Hepatocyte (in vitro differentiated cells): ENCODE measurements around the gene SMOC1. TPM values are rescaled to one million over a fixed set of nuclear protein-coding genes. Genes with fewer than 3 reads are reported as not detected.

Source experiments
- DNase-seq: peaks from one replicate; pipeline ENCODE4 v3.0.0-alpha.2; 2016; ENCODE audit warnings: low spot score
- H2AFZ ChIP-seq: fragments of 200-600 bp; sonication (generic); 2 replicates; pipeline ENCODE4 v1.6.0; 2016; ENCODE audit warnings: antibody characterized with exemption, mild to moderate bottlenecking
- H3K27ac ChIP-seq: fragments of 200-600 bp; sonication (generic); 2 replicates; pipeline ENCODE4 v1.5.1; 2016; ENCODE audit warnings: mild to moderate bottlenecking
- H3K27me3 ChIP-seq: fragments of 200-600 bp; sonication (generic); 2 replicates; pipeline ENCODE4 v1.6.1; 2016
- H3K36me3 ChIP-seq: fragments of 200-600 bp; sonication (generic); replicated peaks from 2 replicates; pipeline ENCODE4 v1.5.1; 2016; ENCODE audit warnings: low read depth; ENCODE audit not compliant: insufficient read depth
- H3K4me1 ChIP-seq: fragments of 200-600 bp; sonication (generic); 2 replicates; pipeline ENCODE4 v1.5.1; 2016; ENCODE audit warnings: mild to moderate bottlenecking, moderate library complexity; ENCODE audit not compliant: insufficient read depth
- H3K4me2 ChIP-seq: fragments of 200-600 bp; sonication (generic); 2 replicates; pipeline ENCODE4 v1.6.0; 2016
- H3K4me3 ChIP-seq: fragments of 200-600 bp; sonication (generic); 2 replicates; pipeline ENCODE4 v1.5.1; 2016; ENCODE audit warnings: mild to moderate bottlenecking
- H3K79me2 ChIP-seq: fragments of 200-600 bp; sonication (generic); 2 replicates; pipeline ENCODE4 v1.6.0; 2017; ENCODE audit warnings: mild to moderate bottlenecking
- H3K9me2 ChIP-seq: fragments of 200-600 bp; sonication (generic); replicated peaks from 2 replicates; pipeline ENCODE4 v1.6.0; 2017; ENCODE audit warnings: mild to moderate bottlenecking; ENCODE audit not compliant: insufficient read depth
- H3K9me3 ChIP-seq: fragments of 200-600 bp; sonication (generic); 2 replicates; pipeline ENCODE4 v1.5.1; 2016; ENCODE audit warnings: low read depth, mild to moderate bottlenecking
- H4K20me1 ChIP-seq: fragments of 200-600 bp; sonication (generic); 2 replicates; pipeline ENCODE4 v1.6.0; 2016; ENCODE audit warnings: mild to moderate bottlenecking; ENCODE audit not compliant: insufficient read depth, poor library complexity, severe bottlenecking
- EZH2 ChIP-seq: fragments of 200-600 bp; sonication (generic); IDR thresholded peaks from 2 replicates; pipeline ENCODE4 v1.6.1; 2016; ENCODE audit warnings: antibody characterized with exemption, mild to moderate bottlenecking, borderline replicate concordance
- EZH2phosphoT487 ChIP-seq: fragments of 200-600 bp; sonication (generic); IDR thresholded peaks from one replicate; pipeline ENCODE4 v1.6.1; 2018; ENCODE audit warnings: antibody characterized with exemption, mild to moderate bottlenecking, low read depth, moderate library complexity; ENCODE audit not compliant: unreplicated experiment, severe bottlenecking
- WGBS: methylation state at CpG from one replicate; pipeline ENCODE4 v1.1.6; 2016; ENCODE audit warnings: low lambda C conversion rate; ENCODE audit errors: missing lambda C conversion rate; 5-methylcytosine and 5-hydroxymethylcytosine counted together
- polyA plus RNA-seq: library from polyadenylated mRNA; unstranded; fragments of >200 nt; fragmentation: Nextera tagmentation; extraction: Ambion mirVana; gene quantifications from 2 replicates; pipeline ENCODE4 v1.2.1, GENCODE V29; 2016
- total RNA-seq: library from RNA; depleted of rRNA; stranded (reverse); fragments of >200 nt; gene quantifications from 2 replicates; pipeline ENCODE4 v1.2.3, GENCODE V29; 2014
- TF ChIP-seq, protein P1 (sequence below): fragments of 200-600 bp; sonication (generic); IDR thresholded peaks from 2 replicates; pipeline ENCODE4 v1.5.1; 2016; ENCODE audit warnings: antibody characterized with exemption, mild to moderate bottlenecking; ENCODE audit not compliant: poor library complexity

The SMOC1 gene
- total and polyA plus RNA-seq, 2 experiments from 2014 or later = 2.1 to 6.2 TPM

DNA sequence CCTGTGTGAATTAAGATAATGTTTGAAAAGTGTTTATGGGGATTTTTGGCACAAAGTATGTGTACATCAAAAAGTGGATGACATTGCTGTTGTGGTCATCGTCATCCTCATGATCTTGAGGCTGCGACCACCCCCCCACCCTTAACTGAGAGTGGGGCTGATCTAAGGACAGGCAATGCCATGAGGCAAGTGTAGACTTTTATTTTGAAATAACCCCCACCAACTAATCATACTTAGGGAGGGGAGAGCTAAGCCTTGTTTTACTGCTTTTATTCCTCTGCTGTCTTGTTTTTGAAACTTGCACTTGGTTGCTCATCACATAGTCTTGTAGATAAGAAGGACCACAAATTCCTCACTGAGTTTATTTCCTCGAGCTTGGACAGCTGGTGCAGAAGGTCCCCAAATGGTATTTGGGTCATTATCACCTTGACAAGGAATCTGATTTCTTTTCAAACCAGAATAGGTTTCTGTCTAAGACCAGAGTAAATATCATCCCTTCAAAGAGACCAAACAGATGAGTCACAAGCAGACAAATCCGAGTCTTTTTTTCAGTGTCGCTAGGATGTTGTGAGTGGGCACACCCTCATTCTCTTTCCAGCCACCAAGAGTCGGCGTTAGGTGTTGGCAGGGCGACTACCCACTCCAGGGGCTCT is 23.9 kb upstream of the SMOC1 start:
- WGBS = 59% methylated on average over 8 of the region's 8 CpGs

DNA sequence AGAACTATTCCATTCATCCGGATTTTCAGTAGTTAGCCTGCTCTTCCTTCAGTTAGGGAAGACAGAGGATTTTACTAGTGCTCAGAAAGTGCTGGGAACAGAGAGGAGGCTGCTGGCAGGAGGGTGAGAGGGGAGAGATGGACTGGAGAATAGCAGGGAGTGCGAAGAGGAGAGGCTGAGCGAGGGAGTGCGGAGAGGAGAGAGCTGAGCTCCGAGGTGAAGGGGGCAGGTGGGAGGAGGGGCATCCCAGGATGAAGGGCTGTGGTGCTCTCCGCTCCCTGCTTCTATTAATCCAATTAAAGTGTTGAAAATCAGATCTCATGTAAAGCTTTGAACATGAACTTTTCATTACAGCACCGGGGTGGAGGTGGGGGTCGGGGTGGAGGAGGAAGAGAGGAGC is 20.4 kb upstream of the SMOC1 start:
- H3K9me2 ChIP-seq = no peaks in the 10 kb centered on the region
- no peaks in the 10 kb centered on the region for H3K4me1 ChIP-seq
- H3K9me3 ChIP-seq = no peaks in the 10 kb centered on the region
- no peak overlapping the region for H3K4me3 ChIP-seq
- no peaks in the 10 kb centered on the region for H4K20me1 ChIP-seq
- WGBS = 74% methylated on average over 8 of the region's 8 CpGs
- H2AFZ ChIP-seq = no peak overlapping the region
- no peaks in the 10 kb centered on the region for H3K36me3 ChIP-seq
- no peak for TF ChIP-seq EZH2phosphoT487
- no peak for TF ChIP-seq EZH2
- TF ChIP-seq, protein P1, sequence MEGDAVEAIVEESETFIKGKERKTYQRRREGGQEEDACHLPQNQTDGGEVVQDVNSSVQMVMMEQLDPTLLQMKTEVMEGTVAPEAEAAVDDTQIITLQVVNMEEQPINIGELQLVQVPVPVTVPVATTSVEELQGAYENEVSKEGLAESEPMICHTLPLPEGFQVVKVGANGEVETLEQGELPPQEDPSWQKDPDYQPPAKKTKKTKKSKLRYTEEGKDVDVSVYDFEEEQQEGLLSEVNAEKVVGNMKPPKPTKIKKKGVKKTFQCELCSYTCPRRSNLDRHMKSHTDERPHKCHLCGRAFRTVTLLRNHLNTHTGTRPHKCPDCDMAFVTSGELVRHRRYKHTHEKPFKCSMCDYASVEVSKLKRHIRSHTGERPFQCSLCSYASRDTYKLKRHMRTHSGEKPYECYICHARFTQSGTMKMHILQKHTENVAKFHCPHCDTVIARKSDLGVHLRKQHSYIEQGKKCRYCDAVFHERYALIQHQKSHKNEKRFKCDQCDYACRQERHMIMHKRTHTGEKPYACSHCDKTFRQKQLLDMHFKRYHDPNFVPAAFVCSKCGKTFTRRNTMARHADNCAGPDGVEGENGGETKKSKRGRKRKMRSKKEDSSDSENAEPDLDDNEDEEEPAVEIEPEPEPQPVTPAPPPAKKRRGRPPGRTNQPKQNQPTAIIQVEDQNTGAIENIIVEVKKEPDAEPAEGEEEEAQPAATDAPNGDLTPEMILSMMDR = no peak
- no peak overlapping the region for H3K27ac ChIP-seq
- no peak for DNase-seq
- H3K79me2 ChIP-seq = no peaks in the 10 kb centered on the region
- H3K27me3 ChIP-seq = no peaks in the 10 kb centered on the region
- H3K4me2 ChIP-seq = no peak overlapping the region

More for the DNA sequence above, 23.9 kb upstream of the SMOC1 start:
- no peak overlapping the region for H3K27ac ChIP-seq
- no peaks in the 10 kb centered on the region for H4K20me1 ChIP-seq
- DNase-seq = no peak
- H3K79me2 ChIP-seq = no peaks in the 10 kb centered on the region
- no peak overlapping the region for H3K4me3 ChIP-seq
- no peaks in the 10 kb centered on the region for H3K36me3 ChIP-seq
- H3K9me2 ChIP-seq = no peaks in the 10 kb centered on the region
- no peaks in the 10 kb centered on the region for H3K4me1 ChIP-seq
- H3K9me3 ChIP-seq = no peaks in the 10 kb centered on the region
- H2AFZ ChIP-seq = no peak overlapping the region
- H3K4me2 ChIP-seq = no peak overlapping the region
- TF ChIP-seq EZH2phosphoT487 (no peak), EZH2 (no peak)
- TF ChIP-seq, protein P1 = no peak
- no peaks in the 10 kb centered on the region for H3K27me3 ChIP-seq

DNA sequence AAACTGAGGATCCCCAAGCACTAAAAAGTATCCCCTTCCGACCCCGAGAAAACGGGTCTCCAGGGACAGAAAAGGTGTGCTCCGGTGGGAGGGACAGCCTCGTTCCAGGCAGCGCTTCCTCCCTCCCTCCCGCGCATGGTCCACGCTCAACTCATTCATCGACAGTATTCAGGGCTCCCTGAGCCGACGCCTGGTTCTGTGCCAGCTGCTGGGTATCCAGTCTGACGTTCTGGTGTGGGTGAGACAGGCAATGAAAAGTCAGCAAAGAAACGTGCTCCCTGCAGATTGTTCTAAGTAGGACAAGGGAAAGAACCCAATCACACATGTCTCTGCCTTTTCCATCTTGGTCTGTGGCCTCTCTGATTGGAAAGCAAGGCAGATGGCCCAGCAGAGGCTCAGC is 19.6 kb upstream of the SMOC1 start:
- Histone ChIP-seq H3K79me2 (no peaks in the 10 kb centered on the region), H3K9me3 (no peaks in the 10 kb centered on the region), H3K4me2 (no peak overlapping the region), H4K20me1 (no peaks in the 10 kb centered on the region), H3K4me3 (no peak overlapping the region), H3K27ac (no peak overlapping the region), H3K27me3 (no peaks in the 10 kb centered on the region), H2AFZ (no peak overlapping the region), H3K36me3 (no peaks in the 10 kb centered on the region), H3K9me2 (no peaks in the 10 kb centered on the region), H3K4me1 (no peaks in the 10 kb centered on the region)
- 95% methylated on average over 14 of the region's 14 CpGs for WGBS
- DNase-seq = no peak
- no peak for TF ChIP-seq EZH2
- TF ChIP-seq, protein P1 = no peak
- TF ChIP-seq EZH2phosphoT487 = no peak
